OCI-LY3 (cell line): ENCODE data around the gene SPAG7.

ENCODE experiments used
- H2AFZ ChIP-seq: fragments of 200-600, 300-600 bp; shearing (Covaris generic); 2 replicates; pipeline ENCODE4 v1.6.0; 2014; ENCODE audit warnings: antibody characterized with exemption, low read depth, low read length
- H3K27ac ChIP-seq: fragments of 200-600, 300-600 bp; sonication (generic); 2 replicates; pipeline ENCODE4 v1.5.1; 2014; ENCODE audit warnings: mild to moderate bottlenecking, low read length, moderate library complexity, mixed read lengths
- H3K27me3 ChIP-seq: fragments of 200-600, 300-600 bp; sonication (generic); 2 replicates; pipeline ENCODE4 v1.6.1; 2014; ENCODE audit warnings: low read depth, low read length, mixed read lengths
- H3K36me3 ChIP-seq: fragments of 200-600, 300-600 bp; sonication (generic); replicated peaks from 2 replicates; pipeline ENCODE3; 2014; ENCODE audit warnings: low read depth, low read length, mixed read lengths
- H3K4me1 ChIP-seq: fragments of 300-600, 200-600 bp; sonication (generic); 2 replicates; pipeline ENCODE4 v1.6.1; 2014; ENCODE audit warnings: low read length, mixed read lengths
- H3K4me2 ChIP-seq: fragments of 200-600, 300-600 bp; sonication (generic); 2 replicates; pipeline ENCODE4 v1.6.1; 2014; ENCODE audit warnings: low read length, mixed read lengths
- H3K4me3 ChIP-seq: fragments of 300-600, 200-600 bp; sonication (generic); 2 replicates; pipeline ENCODE4 v1.5.1; 2014; ENCODE audit warnings: antibody characterized with exemption, mild to moderate bottlenecking, low read length, moderate library complexity
- H3K79me2 ChIP-seq: fragments of 300-600, 200-600 bp; shearing (Covaris generic); 2 replicates; pipeline ENCODE4 v1.6.1; 2014; ENCODE audit warnings: mild to moderate bottlenecking, low read length, mixed read lengths
- H3K9ac ChIP-seq: fragments of 300-600, 200-600 bp; shearing (Covaris generic); 2 replicates; pipeline ENCODE4 v1.6.0; 2014; ENCODE audit warnings: mild to moderate bottlenecking, low read length, moderate library complexity
- H3K9me3 ChIP-seq: fragments of 200-600, 300-600 bp; shearing (Covaris generic); 2 replicates; pipeline ENCODE4 v1.6.1; 2014; ENCODE audit warnings: low read length, mixed read lengths; ENCODE audit not compliant: insufficient read depth
- H4K20me1 ChIP-seq: fragments of 200-600, 300-600 bp; sonication (generic); 2 replicates; pipeline ENCODE4 v1.6.1; 2016; ENCODE audit warnings: low read length, mixed read lengths; ENCODE audit not compliant: insufficient read depth
- CTCF ChIP-seq: fragments of 200-600, 300-600 bp; sonication (generic); IDR thresholded peaks from 2 replicates; pipeline ENCODE4 v1.5.1; 2014; ENCODE audit warnings: antibody characterized with exemption, low read length, low read depth
- EZH2phosphoT487 ChIP-seq: fragments of 200-600 bp; shearing (Covaris generic); IDR thresholded peaks from 2 replicates; pipeline ENCODE4 v1.6.1; 2018; ENCODE audit warnings: antibody characterized with exemption, mixed run types, low read depth

Gene SPAG7

GRCh38 chr17:4953451-4953961 lies 14.1 kb downstream of the SPAG7 start:
- Histone ChIP-seq H3K27ac (no peak overlapping the region), H3K4me3 (no peak overlapping the region), H3K27me3 (no peaks in the 10 kb centered on the region), H2AFZ (no peak overlapping the region), H3K9ac (no peak overlapping the region), H3K4me2 (no peak overlapping the region), H3K9me3 (no peaks in the 10 kb centered on the region), H3K36me3 (no peaks in the 10 kb centered on the region), H3K79me2 (peaks cover 19% of the 10 kb centered on the region; the same call in 1 of the 2 replicates), H4K20me1 (no peaks in the 10 kb centered on the region), H3K4me1 (peaks cover 14% of the 10 kb centered on the region)
- TF ChIP-seq EZH2phosphoT487 (no peak), CTCF (no peak)

- Histone ChIP-seq H3K4me1 (peaks cover 14% of the 10 kb centered on the region), H3K27me3 (no peaks in the 10 kb centered on the region), H3K4me2 (peak overlapping the region; percentile 89), H3K79me2 (peaks cover 38% of the 10 kb centered on the region), H4K20me1 (peaks cover 4% of the 10 kb centered on the region; the same call in 1 of the 2 replicates), H3K9ac (peak overlapping the region; percentile 100), H3K4me3 (peak overlapping the region; percentile 99), H3K36me3 (peaks cover 16% of the 10 kb centered on the region), H3K9me3 (no peaks in the 10 kb centered on the region), H2AFZ (no peak overlapping the region), H3K27ac (peak overlapping the region; percentile 100)
- TF ChIP-seq EZH2phosphoT487 (no peak), CTCF (no peak)
These were observed 16.1 kb downstream of the SPAG7 start for GRCh38 chr17:4951486-4951885.

GRCh38 chr17:4950746-4951204 lies 16.8 kb downstream of the SPAG7 start, which contains the start of gene ENO3:
ENO3 (plus strand) TSS chr17:4951119; CDS start chr17:4951830, 711 bp downstream.
- Histone ChIP-seq H3K27me3 (no peaks in the 10 kb centered on the region), H3K9ac (peak within 1 kb of the TSS; percentile 100), H3K4me2 (peak within 1 kb of the TSS; percentile 89), H4K20me1 (peaks cover 11% of the 10 kb centered on the region; the same call in 1 of the 2 replicates), H3K27ac (peak within 1 kb of the TSS; percentile 100), H2AFZ (no peak within 1 kb of the TSS), H3K4me1 (peaks cover 19% of the 10 kb centered on the region), H3K36me3 (peaks cover 23% of the 10 kb centered on the region), H3K79me2 (peaks cover 45% of the 10 kb centered on the region), H3K4me3 (peak within 1 kb of the TSS; percentile 99), H3K9me3 (no peaks in the 10 kb centered on the region)
- TF ChIP-seq EZH2phosphoT487 (no peak), CTCF (no peak)

- Histone ChIP-seq H4K20me1 (peaks cover 16% of the 10 kb centered on the region), H3K36me3 (peaks cover 29% of the 10 kb centered on the region), H3K9ac (peak overlapping the region; percentile 100), H3K9me3 (no peaks in the 10 kb centered on the region), H3K4me2 (peak overlapping the region; percentile 89), H3K27me3 (no peaks in the 10 kb centered on the region), H2AFZ (no peak overlapping the region), H3K27ac (peak overlapping the region; percentile 100), H3K4me1 (peaks cover 25% of the 10 kb centered on the region), H3K79me2 (peaks cover 51% of the 10 kb centered on the region), H3K4me3 (peak overlapping the region; percentile 99)
- TF ChIP-seq CTCF: no peak
- no peak for TF ChIP-seq EZH2phosphoT487
These were observed 17.4 kb downstream of the SPAG7 start for GRCh38 chr17:4950075-4950745.
